Measurements from ENCODE around the gene SEMA3F. TPM values are rescaled to one million over a fixed set of nuclear protein-coding genes. Genes with fewer than 3 reads are reported as not detected.
"Not testable (repeated sequence)": the region's sequence is repeated elsewhere in the genome, so short reads cannot be mapped to it uniquely, and the experiment has no call there.

SEMA3F gene
- polyA plus RNA-seq, 3 donors: 5.5 to 35.5 (median 23.8) TPM

DNA sequence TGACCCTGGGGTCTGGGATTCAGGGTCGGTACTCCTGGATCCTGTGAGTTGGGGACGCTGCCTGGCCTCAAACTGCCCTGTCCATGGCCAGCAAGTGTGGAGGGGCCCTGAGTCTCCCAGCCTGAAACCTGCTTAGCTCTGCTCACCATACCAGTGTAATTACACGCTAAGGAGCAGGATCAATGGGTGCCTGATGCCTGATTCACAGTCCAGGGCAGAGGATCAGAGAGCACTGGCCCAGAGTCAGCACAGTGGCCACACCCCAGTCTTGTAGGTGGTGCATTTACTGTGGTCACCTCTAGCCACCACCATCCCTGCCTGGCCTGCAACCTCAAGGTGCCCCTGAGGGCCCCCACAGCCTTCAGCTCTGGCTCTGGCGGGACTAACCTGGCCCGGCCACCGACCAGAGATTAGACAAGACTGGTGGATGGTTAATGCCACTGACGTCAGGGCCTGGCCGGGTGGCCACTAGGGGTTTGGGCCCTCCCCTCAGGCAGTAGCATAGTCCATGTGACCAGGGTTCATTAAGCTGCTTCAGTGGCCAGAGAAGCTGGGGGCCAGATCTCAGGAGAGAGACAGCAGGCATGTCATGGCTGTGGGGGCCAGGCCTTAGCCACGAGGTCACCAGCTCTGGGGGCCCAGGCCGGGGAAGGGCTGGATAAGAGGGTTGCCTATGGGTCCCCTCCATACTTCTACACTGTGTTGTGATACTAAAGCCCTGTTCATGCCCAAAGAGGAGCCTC lies 46.6 kb downstream of the SEMA3F start:
- H3K27ac ChIP-seq (ENCODE audit: low read depth, low read length): no peak overlapping the region
- WGBS, 3 donors: 53 to 83% (median 79%) methylated on average over 10 of the region's 10 CpGs

DNA sequence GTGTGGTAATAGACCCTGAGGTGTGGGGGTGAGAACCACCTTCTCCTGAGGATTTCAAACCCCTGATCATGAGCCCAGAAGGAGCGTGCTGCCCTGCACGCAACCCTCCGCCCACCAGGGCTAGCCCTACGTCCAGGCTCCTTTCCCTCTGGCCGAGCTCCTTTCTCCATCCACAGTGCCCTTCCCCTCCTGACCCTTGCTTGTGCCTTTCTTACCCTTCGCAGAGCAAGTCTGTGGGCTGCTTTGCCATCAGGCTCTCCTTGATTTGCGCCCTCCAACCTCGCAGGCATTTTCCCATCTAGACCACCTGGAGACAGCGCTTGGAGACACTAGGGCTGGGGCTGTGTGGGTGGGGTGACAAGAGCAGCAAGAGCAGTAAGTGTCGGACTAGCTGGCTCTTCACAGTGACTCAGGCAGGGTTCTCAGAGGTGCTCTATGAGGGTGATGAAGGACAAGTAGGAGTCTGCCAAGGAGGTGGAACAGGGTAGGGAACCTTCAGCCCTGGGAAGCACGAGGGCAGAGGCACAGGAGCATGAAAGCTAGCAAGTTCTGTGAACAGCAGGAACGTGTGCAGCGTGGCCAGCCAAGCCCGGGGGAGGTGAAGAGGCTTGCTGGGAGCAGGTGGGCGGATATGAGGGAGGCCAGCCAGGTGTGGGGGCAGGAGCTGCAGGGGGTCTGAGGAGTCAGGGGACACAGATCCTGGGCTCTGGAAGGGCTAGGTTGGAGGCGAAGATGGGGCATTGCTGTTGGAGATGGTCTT lies 47.4 kb downstream of the SEMA3F start:
- 72 to 86% (median 86%) methylated on average over 16 of the region's 16 CpGs for WGBS, 3 donors
- no peak overlapping the region for H3K27ac ChIP-seq (ENCODE audit: low read depth, low read length)

DNA sequence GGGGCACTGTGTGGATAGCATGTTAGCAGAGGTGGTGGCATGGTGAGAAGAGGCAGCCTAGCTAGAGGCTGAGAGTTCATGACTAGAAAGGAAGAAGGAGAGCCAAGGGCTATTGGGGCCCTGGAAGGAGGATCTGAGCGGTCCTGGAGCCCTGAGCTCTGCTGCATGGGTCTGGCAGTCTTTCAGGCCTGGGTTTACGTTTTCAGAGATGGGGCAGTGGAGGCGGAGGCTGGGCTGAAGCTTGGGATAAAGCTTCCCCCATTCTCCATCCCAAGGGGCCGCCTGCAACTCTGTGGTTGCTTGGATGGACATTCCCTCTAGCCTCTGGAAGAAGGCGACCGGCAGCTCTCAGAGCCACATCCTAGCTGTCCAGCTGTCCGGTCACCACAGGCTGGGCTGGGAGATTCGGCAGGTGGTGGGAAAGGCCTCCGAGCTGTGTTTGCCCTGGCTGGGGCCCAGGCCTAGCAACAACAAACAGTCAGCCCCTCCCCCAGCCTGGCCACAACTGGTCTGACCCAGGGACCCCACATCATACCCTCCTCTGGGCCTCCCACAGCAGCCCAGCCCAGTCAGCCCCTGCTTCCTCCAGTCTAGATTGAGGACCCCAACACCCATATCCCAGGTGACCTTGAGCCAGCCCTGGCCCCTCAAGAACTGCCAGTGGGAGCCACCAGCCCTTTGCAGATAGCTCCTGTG lies 48.1 kb downstream of the SEMA3F start:
- no peak overlapping the region for H3K27ac ChIP-seq (ENCODE audit: low read depth, low read length)
- 37 to 86% (median 82%) methylated on average over 9 of the region's 9 CpGs for WGBS, 3 donors

DNA sequence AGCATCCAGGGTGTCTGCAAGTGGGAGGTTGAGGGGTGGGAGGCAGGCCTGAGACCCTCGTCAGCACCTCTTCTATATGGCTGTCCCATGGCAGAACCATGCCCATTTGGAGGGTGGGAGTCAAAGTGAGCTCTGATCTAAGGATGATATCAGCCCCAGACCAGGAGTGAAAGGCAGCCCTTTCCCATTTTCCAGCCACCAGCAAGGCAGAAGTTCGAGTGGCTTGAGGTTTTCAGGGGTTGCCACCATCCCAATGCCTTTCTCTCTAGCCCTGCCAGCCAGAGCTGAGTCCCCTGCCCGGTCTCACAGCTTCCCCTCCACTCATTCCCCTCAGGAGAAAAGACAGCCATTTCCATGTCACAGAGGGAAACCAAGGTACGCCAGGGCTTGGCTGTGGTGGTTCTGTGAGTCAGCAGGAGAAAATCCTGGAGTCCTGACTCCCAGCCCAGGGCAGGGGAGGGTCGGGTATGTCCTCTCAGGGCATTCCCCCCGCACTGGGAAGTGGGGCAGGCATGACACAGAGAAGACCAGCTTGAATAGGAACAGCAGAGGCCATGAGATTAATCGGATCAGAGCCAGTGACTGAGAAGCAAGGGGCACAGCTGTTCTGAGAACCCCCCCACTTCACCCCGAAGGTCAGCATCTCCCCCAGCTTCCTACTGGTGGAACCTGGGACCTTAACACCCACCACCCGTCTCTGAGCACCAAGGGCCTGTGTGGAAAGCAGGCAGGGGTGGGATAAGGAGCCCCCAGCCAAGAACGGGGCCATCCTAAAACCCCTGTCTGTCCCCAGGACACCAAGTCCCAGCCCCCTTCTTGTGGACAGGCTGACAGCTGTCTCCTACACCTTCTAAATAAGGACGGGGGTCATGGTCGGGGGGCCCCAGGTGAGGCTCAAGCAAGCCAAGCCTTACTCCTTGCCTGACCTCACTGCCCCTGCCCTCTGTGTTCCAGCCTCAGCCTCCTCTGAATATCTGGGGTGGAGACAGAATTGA lies 49.0 kb downstream of the SEMA3F start:
- H3K27ac ChIP-seq (ENCODE audit: low read depth, low read length): no peak overlapping the region
- WGBS, 3 donors: 53 to 75% (median 73%) methylated on average over 12 of the region's 12 CpGs

DNA sequence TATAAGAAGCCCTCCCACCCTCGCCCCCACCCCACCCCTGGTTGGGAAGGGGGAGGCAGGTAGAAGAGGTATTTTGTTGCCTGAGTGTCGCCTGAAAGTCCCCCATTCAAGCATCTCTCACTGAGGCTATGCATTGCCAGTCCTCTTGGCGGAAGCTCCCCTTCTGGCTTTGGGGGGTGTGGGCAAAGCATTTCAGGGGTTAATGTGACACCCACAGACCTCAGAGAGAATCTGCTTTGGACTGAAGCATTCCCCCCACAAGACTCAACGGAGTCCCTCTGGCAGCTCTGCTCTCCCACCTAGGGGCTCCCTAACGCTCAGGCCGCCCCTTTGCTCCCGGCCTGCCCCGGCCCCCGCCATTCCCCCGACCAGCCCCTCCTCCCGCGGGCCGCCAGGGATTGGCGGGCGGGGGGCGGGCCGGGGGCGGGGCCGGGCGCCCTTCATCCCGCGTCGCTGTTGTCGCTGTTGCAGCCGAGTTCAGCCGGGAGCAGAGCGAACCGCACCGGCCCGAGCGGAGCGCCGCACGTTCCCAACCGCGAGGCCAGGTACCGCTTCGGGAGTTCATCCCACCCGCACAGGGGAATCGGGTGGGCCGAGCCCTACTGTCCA lies 49.8 kb downstream of the SEMA3F start, which contains the start of gene SLC38A3:
TSS of gene SLC38A3 (plus strand) at position 468 of the 609 bp plus-strand sequence. CDS start 8,929 bp downstream, outside the sequence.
- no peak within 1 kb of the TSS for H3K27ac ChIP-seq (ENCODE audit: low read depth, low read length)
- 4 to 6% (median 5%) methylated on average over 27 to 41 of the region's 41 CpGs for WGBS, 3 donors

DNA sequence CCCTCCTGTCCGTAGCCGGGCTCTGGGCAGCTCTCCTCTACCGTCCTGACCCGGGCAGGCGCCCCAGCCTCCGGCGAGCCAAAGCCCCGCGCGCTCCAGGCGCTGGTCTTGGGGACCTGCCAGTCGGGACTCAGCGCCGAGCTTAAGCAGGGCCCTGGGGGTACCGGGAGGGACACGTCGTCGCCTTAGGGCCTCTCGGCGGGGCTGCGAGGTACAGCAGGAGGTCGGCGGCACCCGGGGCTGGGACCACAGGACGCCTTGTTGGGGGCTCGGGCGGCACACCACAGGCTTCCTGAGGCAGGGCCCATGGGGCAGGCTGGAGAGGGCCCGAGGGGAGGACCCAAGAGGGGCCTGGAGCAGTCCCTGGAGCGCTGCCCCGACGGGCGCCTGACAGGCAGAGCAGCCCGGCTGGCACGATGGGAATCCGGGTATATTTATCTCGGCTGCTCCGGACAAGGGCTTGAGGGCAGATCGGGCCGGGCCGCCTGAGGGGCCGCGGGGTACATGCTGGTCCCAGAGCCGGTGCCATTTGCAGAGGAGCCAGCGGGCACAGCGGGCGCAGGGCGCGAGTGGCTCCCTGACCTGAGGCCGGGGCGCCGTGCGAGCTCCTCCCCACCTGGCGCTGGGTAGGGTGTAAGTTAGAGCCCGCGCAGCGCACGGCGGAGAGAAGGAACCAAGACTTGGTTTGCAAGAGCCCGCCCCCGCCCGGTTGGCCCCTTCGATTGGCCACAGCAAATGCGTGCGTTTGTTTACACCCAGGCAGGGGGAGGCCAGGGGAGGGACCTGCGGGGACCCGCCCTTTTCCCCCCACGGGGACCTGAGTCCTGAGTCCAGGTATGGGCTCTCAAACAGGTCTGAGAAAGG lies 50.5 kb downstream of the SEMA3F start:
- 4 to 11% (median 8%) methylated on average over 64 to 67 of the region's 67 CpGs for WGBS, 3 donors
- no peak overlapping the region for H3K27ac ChIP-seq (ENCODE audit: low read depth, low read length)

DNA sequence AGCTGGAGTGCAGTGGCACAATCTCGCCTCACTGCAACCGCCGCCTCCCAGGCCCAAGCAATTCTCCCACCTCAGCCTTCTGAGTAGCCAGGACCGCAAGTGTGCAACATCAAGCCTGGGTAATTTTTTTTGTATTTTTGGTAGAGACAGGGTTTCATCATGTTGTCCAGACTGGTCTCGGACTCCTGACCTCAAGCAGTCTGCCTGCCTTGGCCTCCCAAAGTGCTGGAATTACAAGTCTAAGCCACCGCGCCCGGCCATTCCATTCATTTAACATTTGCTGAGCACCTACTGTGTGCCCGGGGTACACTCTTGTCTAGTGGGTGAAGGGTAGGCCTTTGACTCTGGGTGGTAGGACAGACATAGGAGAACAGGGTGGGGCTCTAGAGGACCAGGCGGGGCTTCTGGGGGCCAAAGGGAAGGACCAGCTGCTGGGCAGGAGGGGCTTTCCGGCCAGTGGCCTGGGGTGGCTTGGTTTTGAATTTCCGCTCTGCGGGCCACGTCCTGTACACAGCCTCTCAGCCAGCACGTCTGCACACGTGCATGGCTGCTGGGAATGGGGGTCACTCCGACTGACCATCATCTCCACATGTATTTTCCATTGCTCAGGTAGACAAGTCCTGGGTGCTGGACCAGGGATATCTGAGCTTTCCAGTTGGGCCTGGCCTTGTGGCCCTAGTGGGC lies 52.4 kb downstream of the SEMA3F start:
- no peak overlapping the region for H3K27ac ChIP-seq (ENCODE audit: low read depth, low read length)
- 93 to 95% (median 94%) methylated on average over 17 of the region's 17 CpGs for WGBS, 3 donors

DNA sequence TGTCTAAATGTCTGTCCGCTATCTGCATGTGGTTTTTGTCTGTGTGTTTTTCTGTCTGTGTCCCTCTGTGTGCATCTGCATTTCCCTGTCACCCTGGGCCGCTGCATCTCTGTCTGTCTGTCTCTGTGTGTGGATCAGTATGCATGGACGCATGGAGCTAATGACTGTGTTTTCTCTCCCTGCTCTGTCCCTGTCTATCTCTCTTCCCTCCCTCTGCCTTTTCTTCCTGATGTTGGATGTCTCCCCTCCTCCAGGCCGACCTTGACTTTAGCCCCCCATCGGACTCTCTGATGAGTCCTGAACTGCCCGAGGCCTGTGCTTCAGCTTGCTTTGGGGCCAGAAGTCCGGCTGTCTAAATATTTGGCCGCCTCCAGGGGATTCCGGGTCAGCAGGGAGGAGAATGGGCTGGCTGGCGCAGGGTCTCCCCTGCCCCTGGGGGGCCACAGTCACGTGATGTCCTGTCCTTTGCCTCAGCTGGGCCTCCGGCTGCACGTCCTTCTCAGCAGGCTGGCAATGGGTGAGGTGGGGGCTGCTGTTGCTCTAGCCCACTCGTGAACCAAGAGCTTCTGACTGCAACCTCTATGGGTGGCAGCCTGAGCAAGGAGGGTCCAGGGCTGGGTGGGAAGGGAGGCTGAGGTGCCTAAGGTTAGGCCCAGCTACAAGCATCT lies 53.7 kb downstream of the SEMA3F start:
- 59 to 78% (median 77%) methylated on average over 14 of the region's 14 CpGs for WGBS, 3 donors
- no peak overlapping the region for H3K27ac ChIP-seq (ENCODE audit: low read depth, low read length)

DNA sequence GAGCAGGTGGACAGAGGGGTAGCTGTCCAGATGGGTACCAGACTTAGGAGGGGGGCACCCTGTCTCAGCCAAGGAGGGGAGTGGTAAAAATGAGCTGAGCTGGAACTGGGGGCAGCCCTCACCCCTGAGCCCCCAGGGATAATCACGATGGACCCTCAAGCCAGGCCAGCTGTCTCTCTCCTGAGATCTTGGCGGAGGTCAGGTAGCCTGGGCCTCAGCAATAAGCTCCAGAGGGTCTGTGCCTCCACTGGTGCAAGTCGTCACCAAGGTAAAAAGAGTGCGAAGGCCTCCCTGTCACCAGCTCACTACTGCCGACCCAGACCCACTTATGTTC lies 55.0 kb downstream of the SEMA3F start:
- WGBS, 3 donors: 60 to 91% (median 89%) methylated on average over 5 of the region's 5 CpGs
- H3K27ac ChIP-seq (ENCODE audit: low read depth, low read length): no peak overlapping the region

DNA sequence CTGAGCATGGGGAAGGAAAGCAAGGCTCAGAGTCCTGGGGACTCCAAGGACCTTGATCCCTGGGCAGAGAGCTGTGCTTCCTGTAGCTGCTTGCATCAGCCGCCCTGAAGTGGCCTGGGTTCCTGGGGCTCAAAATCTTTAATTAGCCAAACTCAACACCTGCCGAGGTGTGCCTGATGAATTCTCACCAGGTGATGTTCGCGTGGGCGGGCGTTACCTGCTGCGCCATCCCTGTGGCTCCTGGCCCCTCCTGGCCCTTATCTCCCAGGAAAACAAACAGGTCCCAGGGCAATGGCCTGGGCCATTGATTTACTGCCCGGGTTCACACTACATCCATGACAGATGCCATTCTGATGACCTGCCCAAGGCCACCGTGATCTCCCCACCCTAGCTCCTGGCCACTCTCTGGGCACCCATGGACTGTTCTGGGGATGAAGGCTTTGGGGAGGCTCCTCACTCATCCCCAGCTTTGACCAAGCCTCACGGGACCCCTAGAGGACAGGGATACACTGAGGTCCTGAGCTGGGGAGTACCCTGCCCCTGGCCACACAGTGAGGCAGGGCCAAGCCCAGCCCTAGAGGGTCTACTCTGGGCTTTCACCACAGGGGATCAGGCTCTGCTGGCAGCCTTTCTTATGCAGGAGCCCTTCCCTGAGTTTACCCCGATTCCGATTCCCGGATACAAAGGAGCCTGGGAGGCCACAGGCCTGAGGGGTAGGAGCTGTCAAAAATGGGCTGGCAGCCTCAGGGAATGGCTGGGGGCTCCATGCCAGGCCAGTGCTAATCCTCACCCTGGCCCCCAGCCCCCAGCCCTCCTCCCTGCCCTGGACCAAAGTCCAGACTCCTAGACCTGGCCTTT lies 55.6 kb downstream of the SEMA3F start:
- 40 to 91% (median 82%) methylated on average over 13 of the region's 13 CpGs for WGBS, 3 donors
- no peak overlapping the region for H3K27ac ChIP-seq (ENCODE audit: low read depth, low read length)

DNA sequence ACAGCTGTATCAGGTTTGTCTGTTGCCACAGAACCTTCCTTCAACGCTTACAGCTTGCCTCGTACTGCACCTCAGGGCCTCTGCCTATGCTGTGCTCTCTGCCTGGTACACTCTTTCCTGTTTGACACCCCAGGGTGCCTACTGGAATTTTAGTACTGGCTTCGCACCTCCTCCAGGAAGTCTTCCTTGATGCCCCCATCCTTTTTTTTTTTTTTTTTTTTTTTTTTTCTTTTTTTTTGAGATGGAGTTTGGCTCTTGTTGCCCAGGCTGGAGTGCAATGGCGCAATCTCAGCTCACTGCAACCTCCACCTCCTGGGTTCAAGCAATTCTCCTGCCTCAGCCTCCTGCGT lies 56.2 kb downstream of the SEMA3F start:
- 79 to 96% (median 94%) methylated on average over 5 of the region's 5 CpGs for WGBS, 3 donors
- not testable (repeated sequence) for H3K27ac ChIP-seq (ENCODE audit: low read depth, low read length)

DNA sequence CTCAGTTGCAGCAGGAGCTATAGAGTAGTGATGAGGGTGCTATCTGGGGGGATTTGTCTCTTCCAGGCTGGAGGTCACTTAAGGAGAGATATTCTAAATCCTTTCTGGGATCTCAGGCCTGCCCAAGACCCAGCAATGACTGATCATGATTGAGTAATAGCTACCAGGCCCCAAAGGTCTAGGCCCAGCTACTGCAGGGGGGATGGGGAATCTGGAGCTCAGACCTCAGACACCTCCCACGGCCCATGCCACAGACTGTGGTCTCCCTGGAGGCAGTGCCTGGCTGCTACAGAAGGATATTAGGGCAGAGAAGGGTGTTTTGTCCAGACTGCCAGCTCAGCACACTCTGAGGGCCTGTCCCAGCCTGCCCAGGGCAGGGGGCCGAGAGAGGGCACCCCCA lies 56.8 kb downstream of the SEMA3F start:
- H3K27ac ChIP-seq (ENCODE audit: low read depth, low read length): no peak overlapping the region
- 52 to 65% (median 64%) methylated on average over 2 of the region's 2 CpGs for WGBS, 3 donors

DNA sequence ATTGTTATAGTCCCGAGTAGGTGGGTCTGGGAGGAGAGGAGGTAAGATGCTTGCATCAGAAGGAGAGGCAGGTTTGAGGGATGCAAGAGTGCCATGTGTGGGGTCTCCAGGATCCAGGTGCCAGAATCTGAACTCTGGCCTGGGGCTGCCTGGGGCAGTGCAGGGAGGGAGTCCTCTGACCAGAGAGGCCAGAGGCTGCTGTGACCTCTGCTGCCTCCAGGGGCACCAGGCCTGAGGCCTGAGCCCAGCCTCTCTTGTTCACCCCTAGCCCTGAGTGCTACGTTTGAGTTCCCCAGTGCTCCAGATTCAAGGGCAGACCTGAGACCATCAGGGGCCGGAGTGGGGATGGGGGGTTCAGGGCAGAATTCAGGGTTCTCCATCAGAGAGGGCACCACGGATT lies 57.4 kb downstream of the SEMA3F start:
- WGBS, 3 donors: 73 to 83% (median 77%) methylated on average over 4 of the region's 4 CpGs
- H3K27ac ChIP-seq (ENCODE audit: low read depth, low read length): no peak overlapping the region

DNA sequence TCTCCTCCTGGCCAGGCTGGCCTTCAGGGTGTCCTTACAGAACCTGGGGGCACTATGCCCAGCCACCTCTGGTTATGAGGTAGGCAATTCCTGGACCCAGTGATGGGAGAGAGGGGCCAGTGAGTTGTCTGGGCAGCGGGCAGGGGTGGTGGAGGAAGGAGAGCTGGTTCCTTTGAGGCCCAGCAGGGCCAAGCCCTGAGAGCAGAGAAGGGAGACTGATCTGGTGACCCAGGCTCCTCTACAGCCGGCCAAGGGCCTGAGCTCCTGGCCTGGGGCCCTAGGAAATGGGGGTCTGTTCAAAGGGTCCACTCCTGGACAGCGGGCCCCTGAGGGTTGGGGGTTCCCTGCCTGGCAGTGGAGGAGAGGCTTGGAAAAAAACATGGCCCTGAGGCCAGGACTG lies 57.8 kb downstream of the SEMA3F start:
- H3K27ac ChIP-seq (ENCODE audit: low read depth, low read length): no peak overlapping the region
- WGBS, 3 donors: 86 to 92% (median 87%) methylated on average over 3 of the region's 3 CpGs

DNA sequence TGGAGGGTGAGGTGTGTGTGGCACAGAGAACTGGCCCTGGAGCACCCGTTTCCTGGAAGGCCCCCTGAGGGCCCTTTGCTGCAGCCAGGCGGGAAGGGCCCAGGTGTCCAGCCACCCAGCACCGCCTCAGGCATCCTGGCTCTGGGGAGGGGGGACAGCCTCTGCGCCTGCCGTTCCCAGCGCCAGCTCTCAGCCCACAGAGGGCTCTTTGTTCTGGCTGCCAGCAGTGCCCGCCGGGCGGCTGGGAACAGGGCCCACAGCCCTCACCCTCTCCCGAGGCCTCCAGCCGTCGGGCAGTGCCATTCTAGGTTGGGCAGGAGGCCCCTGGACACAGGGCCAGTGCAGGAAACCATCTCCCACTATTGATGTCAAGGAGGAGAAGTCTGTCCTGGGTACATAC lies 58.2 kb downstream of the SEMA3F start:
- 44 to 81% (median 73%) methylated on average over 12 of the region's 12 CpGs for WGBS, 3 donors
- H3K27ac ChIP-seq (ENCODE audit: low read depth, low read length): no peak overlapping the region
